Activated T-helper 9 cell treated with anti-CD3 and anti-CD28 coated beads, Interleukin-2, amount 50 U/mL, for 16 hours (primary cell): ENCODE measurements around the gene AMN1.

ENCODE experiments used
- DNase-seq: peaks from one replicate; pipeline ENCODE4 v3.0.0-alpha.2; 2020; ENCODE audit warnings: low read depth

AMN1 gene

DNA sequence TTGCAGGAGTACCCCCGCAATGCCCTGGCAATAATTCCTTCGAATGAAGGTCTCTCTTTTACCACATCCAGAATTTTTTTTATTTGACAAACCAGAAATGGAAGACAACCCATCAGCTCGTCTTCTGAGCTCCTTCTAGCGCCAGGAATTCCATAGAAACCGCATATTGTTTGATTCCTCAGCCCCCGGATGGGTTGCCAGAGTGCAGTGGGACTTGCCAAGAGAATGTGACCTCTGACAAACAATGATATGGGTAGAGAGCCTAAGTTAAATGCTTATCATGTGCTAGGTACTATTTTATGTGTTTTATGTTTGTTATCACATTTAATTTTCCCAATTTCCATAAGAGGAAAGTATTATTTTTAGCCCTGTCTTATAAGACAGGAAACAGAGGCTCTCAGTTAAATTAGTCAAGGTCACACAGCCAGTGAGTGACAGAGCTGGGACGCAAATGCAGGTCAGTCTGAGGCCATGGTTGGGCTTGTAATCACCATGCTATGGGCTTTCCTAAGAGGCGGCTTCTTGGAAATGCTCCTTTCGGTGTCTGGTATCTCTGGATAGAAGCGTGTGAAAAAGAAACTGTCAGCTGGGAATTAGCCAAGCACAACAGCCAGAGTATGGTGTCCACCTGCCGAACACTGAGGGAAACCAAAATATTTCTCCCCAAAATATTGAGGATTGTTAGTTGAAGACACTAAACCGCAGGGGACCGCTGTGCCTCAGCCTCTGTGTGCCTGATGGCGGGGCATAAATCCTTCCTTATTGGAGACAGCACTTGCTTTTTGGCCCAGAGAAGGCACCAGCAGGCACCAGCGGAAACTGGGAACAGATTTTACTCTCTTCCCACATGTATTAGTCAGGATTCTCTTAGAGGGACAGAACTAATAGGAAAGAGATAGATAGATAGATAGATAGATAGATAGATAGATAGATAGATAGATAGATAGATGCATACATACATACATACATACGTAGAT is 98.8 kb downstream of the AMN1 start:
- no peak for DNase-seq

DNA sequence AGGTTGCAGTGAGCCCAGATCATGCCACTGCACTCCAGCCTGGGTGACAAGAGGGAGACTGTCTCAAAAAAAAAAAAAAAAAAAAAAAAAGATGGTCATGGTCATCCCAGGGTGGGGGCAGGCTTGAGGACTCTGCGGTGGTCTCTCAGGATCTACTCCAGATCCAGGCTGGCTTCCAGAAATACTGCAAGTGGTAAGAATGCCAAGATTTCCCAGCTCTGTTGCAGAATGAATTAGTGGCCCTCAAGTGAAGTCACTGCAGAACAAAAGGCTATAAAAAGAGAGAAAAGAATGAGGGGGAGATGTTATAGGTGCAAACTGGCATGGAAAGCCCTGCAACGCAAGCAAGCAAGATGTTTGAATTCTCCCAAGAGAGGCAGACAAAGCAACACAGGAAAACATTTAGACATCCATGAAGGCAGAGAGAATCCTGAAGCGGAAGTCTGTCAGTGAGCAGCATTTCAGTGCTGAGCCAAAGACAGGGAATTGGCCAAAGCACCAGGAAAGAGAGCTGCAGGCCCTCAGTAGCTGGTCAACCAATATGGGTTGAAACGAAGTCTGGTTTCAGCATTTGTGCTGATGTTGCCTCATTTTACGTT is 101.3 kb downstream of the AMN1 start:
- no peak for DNase-seq

DNA sequence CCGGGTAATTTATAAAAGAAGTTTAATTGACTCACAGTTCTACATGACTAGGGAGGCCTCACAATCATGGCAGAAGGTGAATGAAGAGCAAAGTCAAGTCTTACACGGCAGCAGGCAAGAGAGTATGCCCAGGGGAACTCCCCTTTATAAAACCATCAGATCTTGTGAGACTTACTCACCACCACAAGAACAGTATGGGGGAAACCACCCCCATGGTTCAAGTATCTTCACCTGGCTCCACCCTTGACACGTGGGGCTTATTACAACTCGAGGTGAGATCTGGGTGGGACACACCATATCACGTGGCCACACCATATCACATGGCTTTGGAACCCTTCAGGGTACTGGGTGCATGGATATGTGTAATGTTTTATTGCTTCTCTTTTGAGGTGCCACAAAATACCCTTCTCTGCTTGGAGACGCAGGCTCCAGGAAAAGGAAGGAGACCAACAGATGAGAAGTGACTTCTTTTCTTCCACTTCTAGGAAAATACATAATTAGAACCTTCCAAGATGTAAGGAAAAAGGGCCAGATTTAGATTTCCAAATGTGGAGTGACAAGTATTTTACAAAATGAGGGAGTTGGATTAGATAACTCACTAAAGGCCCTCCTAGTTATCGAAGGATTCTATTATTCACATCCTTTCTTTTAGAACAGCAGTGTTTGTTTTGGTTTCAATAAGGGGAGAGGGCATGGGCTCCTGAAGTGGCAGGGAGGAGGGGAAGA is 102.4 kb downstream of the AMN1 start:
- DNase-seq = no peak

DNA sequence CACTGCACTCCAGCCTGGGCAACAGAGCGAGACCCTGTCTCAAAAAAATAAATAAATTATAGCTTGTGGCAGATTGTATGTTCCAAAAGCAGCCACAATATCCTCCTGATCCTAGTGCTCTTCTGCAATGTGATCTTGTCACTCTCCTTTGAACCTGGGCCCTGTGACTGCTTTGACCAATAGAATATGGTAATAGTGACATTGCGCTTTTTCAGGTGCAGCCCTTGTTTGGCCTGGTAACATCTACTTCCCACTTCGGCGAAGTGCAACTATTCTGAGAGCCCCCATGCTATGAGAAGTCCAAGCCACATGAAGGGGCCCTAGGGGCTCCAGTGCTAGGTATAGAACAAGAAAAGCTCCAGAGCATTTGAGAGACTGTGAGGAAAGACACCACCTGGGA is 106.8 kb downstream of the AMN1 start:
- no peak for DNase-seq
